Bronchial epithelial cell (primary cell): ENCODE results near the gene ADGRL2. TPM values are rescaled to one million over a fixed set of nuclear protein-coding genes. Genes with fewer than 3 reads are reported as not detected.

ENCODE experiments used
- DNase-seq: peaks from one replicate; pipeline ENCODE4 v3.0.0-alpha.2; 2010; ENCODE audit warnings: low read depth
- FAIRE-seq: peaks from 2 replicates; lab custom pipeline; 2011; peaks lifted over from hg19 to GRCh38; lab: Jason Lieb, UNC
- H3K27me3 ChIP-seq: 2 replicates; pipeline ENCODE4 v1.5.1; 2011; ENCODE audit warnings: low read length; ENCODE audit not compliant: control insufficient read depth, insufficient read depth
- H3K36me3 ChIP-seq: 2 replicates; pipeline ENCODE4 v1.5.1; 2011; ENCODE audit warnings: low read length; ENCODE audit not compliant: control insufficient read depth, insufficient read depth
- H3K4me3 ChIP-seq: 2 replicates; pipeline ENCODE4 v1.5.1; 2011; ENCODE audit warnings: mild to moderate bottlenecking, low read depth, low read length, control low read depth
- total RNA-seq: library from RNA; depleted of rRNA; stranded (reverse); fragments of >200 nt; gene quantifications from 2 replicates; pipeline ENCODE4 v1.2.1, GENCODE V29; 2014
- TF ChIP-seq, protein P1 (sequence below): IDR thresholded peaks from 2 replicates; pipeline ENCODE4 v1.5.1; 2011; ENCODE audit warnings: mild to moderate bottlenecking, moderate library complexity, low read length, control low read depth, inconsistent platforms; ENCODE audit not compliant: insufficient read depth, severe bottlenecking

Gene ADGRL2
- total RNA-seq, 1 donor from 2014 or later = 35.3 TPM

DNA sequence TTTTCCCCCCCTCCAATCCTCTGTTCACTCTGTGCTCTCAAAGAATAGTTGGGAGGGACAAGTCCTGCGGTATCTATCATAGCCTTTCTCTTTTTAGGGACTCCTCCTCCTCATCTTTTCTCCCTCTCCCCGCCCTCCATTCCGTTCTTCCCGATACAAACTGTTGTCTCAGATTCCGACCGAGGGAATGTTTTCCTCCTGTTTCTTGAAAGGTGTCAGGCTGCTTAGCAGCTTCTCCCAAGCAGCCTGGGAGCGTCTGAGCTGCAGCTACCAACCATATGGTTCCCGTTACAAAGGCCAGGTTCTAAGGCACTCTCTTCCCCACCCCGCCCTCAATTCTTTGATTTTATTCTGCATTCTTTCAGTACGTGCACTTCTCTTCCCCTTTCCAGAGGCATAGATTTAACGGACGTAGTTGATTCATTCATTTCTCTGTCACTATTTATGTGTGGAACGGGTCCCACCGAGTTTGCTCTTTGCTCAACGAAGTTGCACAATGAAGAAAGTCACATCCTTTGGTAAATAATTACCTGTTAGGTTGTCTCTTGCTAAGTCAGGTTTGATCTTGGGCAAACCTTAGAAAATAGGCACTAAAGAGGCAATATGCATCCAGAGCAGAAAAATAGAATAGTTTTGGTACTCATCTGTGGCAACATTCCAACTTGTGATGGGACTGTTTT is 2.8 kb downstream of the ADGRL2 start:
- TF ChIP-seq, protein P1, sequence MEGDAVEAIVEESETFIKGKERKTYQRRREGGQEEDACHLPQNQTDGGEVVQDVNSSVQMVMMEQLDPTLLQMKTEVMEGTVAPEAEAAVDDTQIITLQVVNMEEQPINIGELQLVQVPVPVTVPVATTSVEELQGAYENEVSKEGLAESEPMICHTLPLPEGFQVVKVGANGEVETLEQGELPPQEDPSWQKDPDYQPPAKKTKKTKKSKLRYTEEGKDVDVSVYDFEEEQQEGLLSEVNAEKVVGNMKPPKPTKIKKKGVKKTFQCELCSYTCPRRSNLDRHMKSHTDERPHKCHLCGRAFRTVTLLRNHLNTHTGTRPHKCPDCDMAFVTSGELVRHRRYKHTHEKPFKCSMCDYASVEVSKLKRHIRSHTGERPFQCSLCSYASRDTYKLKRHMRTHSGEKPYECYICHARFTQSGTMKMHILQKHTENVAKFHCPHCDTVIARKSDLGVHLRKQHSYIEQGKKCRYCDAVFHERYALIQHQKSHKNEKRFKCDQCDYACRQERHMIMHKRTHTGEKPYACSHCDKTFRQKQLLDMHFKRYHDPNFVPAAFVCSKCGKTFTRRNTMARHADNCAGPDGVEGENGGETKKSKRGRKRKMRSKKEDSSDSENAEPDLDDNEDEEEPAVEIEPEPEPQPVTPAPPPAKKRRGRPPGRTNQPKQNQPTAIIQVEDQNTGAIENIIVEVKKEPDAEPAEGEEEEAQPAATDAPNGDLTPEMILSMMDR = no peak
- Histone ChIP-seq H3K36me3 (no peaks in the 10 kb centered on the region), H3K4me3 (peak overlapping the region; percentile 88), H3K27me3 (no peaks in the 10 kb centered on the region)
- FAIRE-seq (no peak), DNase-seq (peak; percentile 60)

DNA sequence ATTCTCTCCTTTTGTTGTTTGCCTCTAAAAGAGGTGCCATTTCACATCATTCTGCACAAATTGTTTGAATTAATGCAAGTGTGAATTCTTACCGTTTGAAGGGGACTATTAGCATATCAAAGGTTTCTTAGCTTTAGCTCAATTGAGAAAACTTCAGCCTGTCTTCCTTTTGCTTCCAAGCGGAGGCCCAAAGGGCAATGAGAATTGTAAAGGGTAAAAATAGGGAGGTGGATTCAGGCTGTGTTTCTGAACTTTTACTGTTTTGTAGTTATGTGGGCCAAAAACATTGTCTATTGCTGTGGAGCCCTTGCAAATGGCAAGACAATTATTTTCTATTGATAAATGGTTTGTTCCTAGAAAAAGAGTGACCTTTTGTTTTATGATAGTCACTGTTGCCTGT is 3.6 kb downstream of the ADGRL2 start:
- no peak for DNase-seq
- H3K4me3 ChIP-seq = no peak overlapping the region
- FAIRE-seq = no peak
- TF ChIP-seq, protein P1 = no peak
- no peaks in the 10 kb centered on the region for H3K27me3 ChIP-seq
- no peaks in the 10 kb centered on the region for H3K36me3 ChIP-seq

DNA sequence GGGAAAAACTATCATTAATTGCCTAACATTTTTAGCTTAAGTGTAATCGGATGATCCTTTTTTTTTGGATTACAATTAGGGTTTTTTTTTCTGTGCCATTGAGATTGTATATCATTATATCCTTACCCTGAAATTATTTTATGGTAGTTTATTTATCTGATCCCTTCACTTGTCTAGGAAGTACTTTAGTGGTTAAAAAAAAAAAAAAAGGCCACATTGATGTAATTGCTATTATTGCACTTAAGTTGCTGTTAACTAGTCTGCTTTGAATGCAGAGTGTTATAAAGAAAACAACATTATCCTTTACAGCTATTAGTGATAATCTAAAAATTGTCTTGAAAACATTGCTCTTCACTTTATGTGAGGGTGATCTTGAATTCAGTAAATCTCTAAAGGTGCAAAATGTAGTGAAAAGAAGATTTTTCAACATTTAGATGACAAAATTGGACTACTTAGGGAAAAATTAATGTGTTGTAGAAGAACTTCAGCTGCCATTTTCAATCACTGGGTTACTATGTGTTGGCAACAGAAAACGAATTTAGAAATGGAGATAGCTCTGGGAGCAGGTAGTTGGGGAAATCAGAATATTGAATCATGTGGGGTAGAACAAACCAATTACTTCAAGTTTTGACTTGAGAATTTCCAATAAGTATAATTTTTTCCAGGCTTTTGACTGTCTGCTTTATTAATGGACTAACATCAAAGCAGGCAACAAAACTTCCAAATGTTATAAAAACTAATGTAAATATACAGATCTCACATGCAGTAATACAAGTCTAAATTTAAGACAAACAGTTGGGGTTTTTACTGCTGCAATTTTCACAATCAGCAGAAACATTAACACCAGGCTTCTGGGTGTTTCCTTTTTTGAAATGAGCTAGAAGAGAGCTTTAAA is 5.0 kb downstream of the ADGRL2 start:
- TF ChIP-seq, protein P1 = no peak
- H3K4me3 ChIP-seq = no peak overlapping the region
- no peak for FAIRE-seq
- H3K27me3 ChIP-seq = no peaks in the 10 kb centered on the region
- H3K36me3 ChIP-seq = no peaks in the 10 kb centered on the region
- no peak for DNase-seq

DNA sequence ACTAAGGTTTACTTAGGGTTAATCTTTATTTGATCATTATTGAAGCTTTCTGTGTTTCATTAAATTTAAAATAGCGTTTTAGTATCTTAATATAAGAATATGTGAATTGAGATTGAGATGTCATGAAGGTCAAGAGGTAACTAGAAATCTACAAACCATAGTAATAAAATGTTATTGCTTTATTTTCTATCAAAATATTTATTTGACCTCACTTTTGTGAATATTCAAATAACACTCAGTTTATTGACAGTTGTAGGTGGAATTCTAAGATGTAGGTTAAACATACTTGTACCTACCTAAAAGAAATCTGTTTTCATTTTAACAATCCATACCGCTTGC is 5.7 kb downstream of the ADGRL2 start:
- no peak for FAIRE-seq
- Histone ChIP-seq H3K4me3 (no peak overlapping the region), H3K36me3 (no peaks in the 10 kb centered on the region), H3K27me3 (no peaks in the 10 kb centered on the region)
- DNase-seq = no peak
- TF ChIP-seq, protein P1 = no peak

DNA sequence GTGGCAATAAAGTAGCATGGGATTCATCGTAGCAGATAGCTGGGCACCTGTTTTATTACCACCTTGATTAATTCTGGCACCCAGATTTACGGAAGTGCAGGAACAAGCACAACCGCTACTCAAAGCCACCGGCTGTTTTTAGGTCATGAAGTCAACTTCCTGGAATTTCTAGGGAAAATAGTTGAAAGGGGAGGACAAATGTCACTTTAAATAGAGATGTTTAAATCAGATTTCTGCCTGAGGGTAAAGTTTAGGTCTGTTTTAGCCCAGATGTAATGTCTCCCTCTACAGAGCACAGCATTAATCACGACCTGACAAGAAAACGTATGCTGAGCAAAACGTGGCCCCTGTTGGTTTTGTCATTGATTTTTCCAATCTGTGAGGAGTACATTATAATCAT is 8.0 kb downstream of the ADGRL2 start:
- DNase-seq (no peak), FAIRE-seq (no peak)
- Histone ChIP-seq H3K36me3 (no peaks in the 10 kb centered on the region), H3K27me3 (no peaks in the 10 kb centered on the region), H3K4me3 (no peak overlapping the region)
- TF ChIP-seq, protein P1 = no peak
